Uterus (tissue), 4 donors: ENCODE results near the gene PHC2. TPM values are rescaled to one million over a fixed set of nuclear protein-coding genes. Genes with fewer than 3 reads are reported as not detected.

Source experiments
- DNase-seq, 2 donors: peaks; one replicate each; pipeline ENCODE4 v3.0.0-alpha.2; 2019 to 2020
- H3K27ac ChIP-seq, 2 donors: fragments of 200-600 bp; sonication (generic); 1 replicate in 1 of 2; 2 replicates in 1 of 2; pipeline ENCODE4 v1.5.1; 2016 to 2018
- H3K27me3 ChIP-seq, 2 donors: fragments of 200-600 bp; sonication (generic); one replicate each; pipeline ENCODE4 v1.5.1; 2018 to 2019; ENCODE audit warnings: control low read depth in 1 of 2
- H3K36me3 ChIP-seq, 2 donors: fragments of 200-600 bp; sonication (generic); one replicate each; pipeline ENCODE4 v1.5.1; 2019; ENCODE audit warnings: control low read depth in 1 of 2
- H3K4me1 ChIP-seq, 2 donors: fragments of 200-600 bp; sonication (generic); one replicate each; pipeline ENCODE4 v1.5.1; 2018 to 2019; ENCODE audit warnings: control low read depth in 1 of 2
- H3K4me3 ChIP-seq, 2 donors: fragments of 200-600 bp; sonication (generic); 1 replicate in 1 of 2; 2 replicates in 1 of 2; pipeline ENCODE4 v1.5.1; 2018 to 2019; ENCODE audit warnings: mild to moderate bottlenecking in 1 of 2
- H3K9me3 ChIP-seq, 2 donors: fragments of 200-600 bp; sonication (generic); one replicate each; pipeline ENCODE4 v1.5.1; 2019; ENCODE audit warnings: control low read depth in 1 of 2
- POLR2A ChIP-seq, 2 donors: fragments of 450-650 bp; IDR thresholded peaks; one replicate each; pipeline ENCODE4 v1.6.1; 2016; ENCODE audit warnings: antibody characterized with exemption in 2 of 2, mild to moderate bottlenecking in 1 of 2, moderate library complexity in 1 of 2
- intact Hi-C: fragments of 100-400 bp; cut with DNase I; formaldehyde crosslinking; loops from one replicate; pipeline ENCODE4 v1.15.1; 2023; ENCODE audit warnings: low total_unique reads
- total RNA-seq, 4 donors: library from RNA; depleted of rRNA in 3 of 4; stranded (reverse); fragments of >200 nt in 3 of 4; gene quantifications; one replicate each; pipeline versions ENCODE4 v1.1.0 to v1.2.4, GENCODE V29; 2014 to 2023
- TF ChIP-seq, protein P1 (sequence below), 4 experiments: fragments of 200-600 bp in 2 of 4; fragments of 450-650 bp in 2 of 4; sonication (generic) in 2 of 4; IDR thresholded peaks; one replicate each; pipeline ENCODE4 v1.5.1; 2016 to 2019; ENCODE audit warnings: antibody characterized with exemption in 4 of 4, mild to moderate bottlenecking in 2 of 4, moderate library complexity in 1 of 4
- donor health status: DM: yes; HTN: yes; CAD: no.

The PHC2 gene
- total RNA-seq, 4 donors from 2014 or later = 51.5 to 203 (median 102) TPM

DNA sequence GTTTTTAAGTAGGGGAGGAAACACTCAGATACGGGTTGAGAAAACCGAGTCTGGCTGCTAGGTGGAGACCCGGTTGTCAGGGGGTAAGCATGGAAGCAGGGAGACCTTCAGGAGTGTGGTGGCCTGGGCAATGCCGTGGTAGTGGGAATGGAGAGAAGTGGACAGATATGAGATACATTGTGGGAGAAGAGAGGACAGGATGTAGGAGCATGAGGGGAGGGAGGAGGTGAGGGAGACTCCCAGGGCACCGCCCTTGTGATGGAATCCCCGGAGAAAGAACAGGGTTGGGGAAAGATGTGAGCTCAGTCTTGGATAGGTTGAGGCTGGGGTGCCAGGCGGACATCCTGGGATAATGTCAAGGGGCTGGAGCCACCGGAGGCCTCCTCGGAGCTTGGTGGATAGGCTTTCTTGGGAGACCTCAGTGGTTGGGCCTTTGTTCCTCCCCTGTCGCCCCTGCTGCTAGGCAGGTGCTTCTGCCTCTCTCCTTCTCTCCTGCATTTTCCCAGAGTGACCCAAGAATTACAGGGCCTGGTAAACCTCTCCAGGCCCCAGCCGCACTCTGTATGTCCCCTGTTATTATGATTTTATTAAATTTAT, 153.3 kb downstream of the PHC2 start:
- Histone ChIP-seq H3K9me3 (no peaks in the 10 kb centered on the region), H3K27me3 (no peaks in the 10 kb centered on the region), H3K4me3 (no peak overlapping the region), H3K4me1 (no peaks in the 10 kb centered on the region), H3K36me3 (no peaks in the 10 kb centered on the region), H3K27ac (no peak overlapping the region)
- no peak for DNase-seq
- intact Hi-C loops = no loop called here
- TF ChIP-seq, protein P1, sequence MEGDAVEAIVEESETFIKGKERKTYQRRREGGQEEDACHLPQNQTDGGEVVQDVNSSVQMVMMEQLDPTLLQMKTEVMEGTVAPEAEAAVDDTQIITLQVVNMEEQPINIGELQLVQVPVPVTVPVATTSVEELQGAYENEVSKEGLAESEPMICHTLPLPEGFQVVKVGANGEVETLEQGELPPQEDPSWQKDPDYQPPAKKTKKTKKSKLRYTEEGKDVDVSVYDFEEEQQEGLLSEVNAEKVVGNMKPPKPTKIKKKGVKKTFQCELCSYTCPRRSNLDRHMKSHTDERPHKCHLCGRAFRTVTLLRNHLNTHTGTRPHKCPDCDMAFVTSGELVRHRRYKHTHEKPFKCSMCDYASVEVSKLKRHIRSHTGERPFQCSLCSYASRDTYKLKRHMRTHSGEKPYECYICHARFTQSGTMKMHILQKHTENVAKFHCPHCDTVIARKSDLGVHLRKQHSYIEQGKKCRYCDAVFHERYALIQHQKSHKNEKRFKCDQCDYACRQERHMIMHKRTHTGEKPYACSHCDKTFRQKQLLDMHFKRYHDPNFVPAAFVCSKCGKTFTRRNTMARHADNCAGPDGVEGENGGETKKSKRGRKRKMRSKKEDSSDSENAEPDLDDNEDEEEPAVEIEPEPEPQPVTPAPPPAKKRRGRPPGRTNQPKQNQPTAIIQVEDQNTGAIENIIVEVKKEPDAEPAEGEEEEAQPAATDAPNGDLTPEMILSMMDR (IDR thresholded peaks at IDR 0.05) = no peak

DNA sequence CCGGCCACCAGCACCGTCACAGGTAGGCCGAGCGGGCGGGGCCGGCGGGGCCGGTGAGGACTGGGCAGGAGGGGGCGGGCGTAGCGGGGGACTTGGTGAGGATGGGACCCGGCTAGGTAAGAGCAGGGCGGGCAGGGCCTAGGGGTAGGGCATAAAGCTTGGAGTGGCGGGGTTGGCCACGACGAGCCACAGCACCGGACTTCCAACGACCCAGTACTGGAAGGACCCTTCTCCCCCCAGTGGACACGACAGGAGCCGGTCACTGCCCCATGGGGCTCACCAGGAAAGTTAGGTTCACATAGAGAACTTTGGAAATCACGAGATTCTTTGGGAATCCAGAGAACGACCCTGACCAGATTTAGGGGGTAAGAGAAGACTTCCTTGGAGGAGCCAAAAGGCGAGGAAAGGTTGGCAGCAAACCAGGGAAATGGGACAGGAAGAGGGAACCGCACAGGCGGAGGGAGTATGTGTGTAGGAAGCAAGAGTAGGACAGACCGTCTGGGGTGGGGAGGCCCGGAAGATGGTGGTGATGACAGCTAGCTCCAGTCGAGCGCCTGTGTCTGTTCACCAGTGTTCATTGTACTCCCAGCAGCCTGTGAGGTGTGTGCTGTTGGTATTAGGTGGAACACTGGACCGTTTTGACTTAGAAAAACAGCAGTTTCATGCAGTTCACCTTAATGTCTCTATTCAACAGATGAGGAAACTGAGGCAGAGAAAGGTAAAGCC, 154.2 kb downstream of the PHC2 start:
- H3K36me3 ChIP-seq = no peaks in the 10 kb centered on the region
- no peak overlapping the region for H3K4me3 ChIP-seq
- H3K27ac ChIP-seq = no peak overlapping the region
- no peak for DNase-seq
- intact Hi-C loops = no loop called here
- H3K9me3 ChIP-seq = no peaks in the 10 kb centered on the region
- no peaks in the 10 kb centered on the region for H3K4me1 ChIP-seq
- no peaks in the 10 kb centered on the region for H3K27me3 ChIP-seq
- TF ChIP-seq, protein P1 (IDR thresholded peaks at IDR 0.05) = no peak
- no peak for TF ChIP-seq POLR2A (IDR thresholded peaks at IDR 0.05)

DNA sequence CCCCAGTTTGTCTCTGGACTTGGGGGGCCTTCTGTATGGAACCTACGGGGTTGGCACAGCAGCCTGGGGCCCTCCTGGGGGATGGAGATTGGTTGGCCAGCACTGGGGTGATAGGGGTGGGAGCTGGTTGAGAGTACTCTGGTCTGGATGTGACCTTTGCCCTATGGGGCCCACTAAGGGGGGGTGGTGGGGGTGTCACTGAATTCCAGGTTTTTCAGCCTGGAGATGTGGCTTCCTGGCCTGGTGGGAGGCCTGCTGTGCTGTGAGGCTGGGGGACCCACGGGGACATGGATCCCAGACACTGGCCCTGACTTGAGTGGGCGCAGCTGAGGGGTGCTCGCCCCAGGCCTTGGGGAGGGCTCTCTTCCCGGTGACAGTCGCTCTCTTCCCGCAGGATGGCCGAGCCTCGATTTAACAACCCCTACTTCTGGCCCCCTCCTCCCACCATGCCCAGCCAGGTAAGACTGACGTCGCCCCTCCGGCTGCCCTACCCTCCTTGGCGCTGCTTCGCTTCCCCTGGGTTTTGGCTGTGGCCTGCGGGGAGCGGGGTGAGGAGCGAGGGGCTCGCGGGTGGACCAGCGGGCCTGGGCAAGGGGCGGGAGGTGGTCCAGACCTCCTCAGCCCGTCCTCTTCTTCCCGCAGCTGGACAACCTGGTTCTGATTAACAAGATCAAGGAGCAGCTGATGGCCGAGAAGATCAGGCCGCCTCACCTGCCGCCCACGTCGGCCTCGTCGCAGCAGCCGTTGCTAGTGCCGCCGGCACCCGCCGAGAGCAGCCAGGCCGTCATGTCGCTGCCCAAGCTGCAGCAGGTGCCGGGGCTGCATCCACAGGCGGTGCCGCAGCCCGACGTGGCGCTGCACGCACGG, 155.0 kb downstream of the PHC2 start:
- H3K27me3 ChIP-seq = no peaks in the 10 kb centered on the region
- TF ChIP-seq, protein P1 (IDR thresholded peaks at IDR 0.05) = no peak
- TF ChIP-seq POLR2A (IDR thresholded peaks at IDR 0.05) = no peak
- H3K9me3 ChIP-seq = no peaks in the 10 kb centered on the region
- no peaks in the 10 kb centered on the region for H3K4me1 ChIP-seq
- intact Hi-C loops = no loop called here
- H3K4me3 ChIP-seq = no peak overlapping the region
- no peaks in the 10 kb centered on the region for H3K36me3 ChIP-seq
- no peak for DNase-seq
- H3K27ac ChIP-seq = no peak overlapping the region

DNA sequence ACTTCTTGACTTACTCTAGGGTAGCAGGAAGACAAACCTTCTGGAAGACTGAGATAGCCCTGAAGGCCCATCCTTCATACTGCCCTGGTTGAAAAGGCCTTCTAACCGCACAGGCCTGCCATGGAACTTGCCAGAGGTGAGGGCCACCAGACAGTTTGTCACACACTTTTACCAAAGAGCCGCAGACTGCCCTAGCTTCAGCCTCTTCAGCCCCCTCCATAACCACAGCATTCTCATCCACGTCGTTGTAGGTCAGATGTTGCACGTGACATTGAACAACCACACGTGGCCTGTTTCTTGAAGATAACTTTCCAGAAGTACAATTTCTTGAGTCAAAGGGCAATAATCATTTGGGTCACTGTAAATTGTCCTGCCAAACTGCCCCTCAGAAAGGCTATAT, 155.7 kb downstream of the PHC2 start:
- intact Hi-C loops = no loop called here
- no peaks in the 10 kb centered on the region for H3K4me1 ChIP-seq

More for the DNA sequence above, 155.7 kb downstream of the PHC2 start:
- Histone ChIP-seq H3K27me3 (no peaks in the 10 kb centered on the region), H3K4me3 (no peak overlapping the region), H3K36me3 (no peaks in the 10 kb centered on the region), H3K9me3 (no peaks in the 10 kb centered on the region), H3K27ac (no peak overlapping the region)
- TF ChIP-seq POLR2A (IDR thresholded peaks at IDR 0.05) = no peak
- TF ChIP-seq, protein P1 (IDR thresholded peaks at IDR 0.05) = no peak
- DNase-seq = no peak
